Uterus (tissue), 4 donors: ENCODE measurements around the gene TMEM130. TPM values are rescaled to one million over a fixed set of nuclear protein-coding genes. Genes with fewer than 3 reads are reported as not detected.

Source experiments
- DNase-seq, 2 donors: peaks; one replicate each; pipeline ENCODE4 v3.0.0-alpha.2; 2019 to 2020
- H3K27ac ChIP-seq, 2 donors: fragments of 200-600 bp; sonication (generic); 1 replicate in 1 of 2; 2 replicates in 1 of 2; pipeline ENCODE4 v1.5.1; 2016 to 2018
- H3K27me3 ChIP-seq, 2 donors: fragments of 200-600 bp; sonication (generic); one replicate each; pipeline ENCODE4 v1.5.1; 2018 to 2019; ENCODE audit warnings: control low read depth in 1 of 2
- H3K36me3 ChIP-seq, 2 donors: fragments of 200-600 bp; sonication (generic); one replicate each; pipeline ENCODE4 v1.5.1; 2019; ENCODE audit warnings: control low read depth in 1 of 2
- H3K4me1 ChIP-seq, 2 donors: fragments of 200-600 bp; sonication (generic); one replicate each; pipeline ENCODE4 v1.5.1; 2018 to 2019; ENCODE audit warnings: control low read depth in 1 of 2
- H3K4me3 ChIP-seq, 2 donors: fragments of 200-600 bp; sonication (generic); 1 replicate in 1 of 2; 2 replicates in 1 of 2; pipeline ENCODE4 v1.5.1; 2018 to 2019; ENCODE audit warnings: mild to moderate bottlenecking in 1 of 2
- H3K9me3 ChIP-seq, 2 donors: fragments of 200-600 bp; sonication (generic); one replicate each; pipeline ENCODE4 v1.5.1; 2019; ENCODE audit warnings: control low read depth in 1 of 2
- POLR2A ChIP-seq, 2 donors: fragments of 450-650 bp; IDR thresholded peaks; one replicate each; pipeline ENCODE4 v1.6.1; 2016; ENCODE audit warnings: antibody characterized with exemption in 2 of 2, mild to moderate bottlenecking in 1 of 2, moderate library complexity in 1 of 2
- intact Hi-C: fragments of 100-400 bp; cut with DNase I; formaldehyde crosslinking; loops from one replicate; pipeline ENCODE4 v1.15.1; 2023; ENCODE audit warnings: low total_unique reads
- total RNA-seq, 4 donors: library from RNA; depleted of rRNA in 3 of 4; stranded (reverse); fragments of >200 nt in 3 of 4; gene quantifications; one replicate each; pipeline versions ENCODE4 v1.1.0 to v1.2.4, GENCODE V29; 2014 to 2023
- TF ChIP-seq, protein P1 (sequence below), 4 experiments: fragments of 200-600 bp in 2 of 4; fragments of 450-650 bp in 2 of 4; sonication (generic) in 2 of 4; IDR thresholded peaks; one replicate each; pipeline ENCODE4 v1.5.1; 2016 to 2019; ENCODE audit warnings: antibody characterized with exemption in 4 of 4, mild to moderate bottlenecking in 2 of 4, moderate library complexity in 1 of 4
- donor health status: DM: yes; HTN: yes; CAD: no.

TMEM130 gene
- total RNA-seq, 4 donors from 2014 or later = 3.5 to 3.9 TPM; not detected in 2

DNA sequence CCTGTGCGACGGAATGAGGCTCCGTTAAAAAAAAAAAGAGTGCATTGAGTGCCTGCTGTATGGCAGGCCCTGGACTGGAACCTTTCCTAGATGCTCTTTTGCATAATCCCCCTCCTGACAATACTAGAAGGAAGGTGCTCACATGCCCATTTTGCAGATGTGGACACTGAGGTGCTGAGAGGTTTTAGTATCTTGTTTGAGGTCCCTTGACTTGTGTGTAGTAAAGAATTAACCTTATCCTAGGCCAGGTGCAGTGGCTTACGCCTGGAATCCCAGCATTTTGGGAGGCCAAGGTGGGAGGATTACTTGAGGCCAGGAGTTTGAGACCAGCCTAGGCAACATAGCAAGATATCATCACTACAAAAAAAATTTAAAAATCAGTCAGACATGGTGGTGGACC is 46.6 kb downstream of the TMEM130 start:
- intact Hi-C loops = no loop called here
- Histone ChIP-seq H3K4me3 (no peak overlapping the region), H3K27ac (no peak overlapping the region), H3K27me3 (no peaks in the 10 kb centered on the region), H3K4me1 (no peaks in the 10 kb centered on the region), H3K9me3 (no peaks in the 10 kb centered on the region), H3K36me3 (no peaks in the 10 kb centered on the region)
- no peak for TF ChIP-seq POLR2A (IDR thresholded peaks at IDR 0.05)
- DNase-seq = no peak

DNA sequence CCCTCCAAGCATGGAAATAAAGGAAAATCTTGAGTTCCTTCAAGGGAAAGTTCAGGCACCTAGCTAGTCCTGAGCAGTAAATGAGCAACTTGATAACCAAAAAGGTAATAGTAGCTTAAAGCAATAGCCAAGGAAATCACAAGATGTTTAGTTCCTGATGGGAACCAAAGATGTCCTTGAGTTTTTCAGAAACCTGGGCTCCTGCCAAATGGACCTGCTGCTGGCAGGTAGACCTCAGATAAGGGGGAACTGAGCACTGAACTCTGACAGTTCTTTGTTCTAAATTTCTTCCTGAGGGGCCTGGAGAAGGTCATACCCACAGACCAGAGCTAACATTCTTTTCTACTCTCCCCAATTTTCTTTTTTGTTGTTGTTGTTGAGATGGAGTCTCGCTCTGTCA is 48.5 kb downstream of the TMEM130 start:
- no peak for TF ChIP-seq POLR2A (IDR thresholded peaks at IDR 0.05)
- TF ChIP-seq, protein P1, sequence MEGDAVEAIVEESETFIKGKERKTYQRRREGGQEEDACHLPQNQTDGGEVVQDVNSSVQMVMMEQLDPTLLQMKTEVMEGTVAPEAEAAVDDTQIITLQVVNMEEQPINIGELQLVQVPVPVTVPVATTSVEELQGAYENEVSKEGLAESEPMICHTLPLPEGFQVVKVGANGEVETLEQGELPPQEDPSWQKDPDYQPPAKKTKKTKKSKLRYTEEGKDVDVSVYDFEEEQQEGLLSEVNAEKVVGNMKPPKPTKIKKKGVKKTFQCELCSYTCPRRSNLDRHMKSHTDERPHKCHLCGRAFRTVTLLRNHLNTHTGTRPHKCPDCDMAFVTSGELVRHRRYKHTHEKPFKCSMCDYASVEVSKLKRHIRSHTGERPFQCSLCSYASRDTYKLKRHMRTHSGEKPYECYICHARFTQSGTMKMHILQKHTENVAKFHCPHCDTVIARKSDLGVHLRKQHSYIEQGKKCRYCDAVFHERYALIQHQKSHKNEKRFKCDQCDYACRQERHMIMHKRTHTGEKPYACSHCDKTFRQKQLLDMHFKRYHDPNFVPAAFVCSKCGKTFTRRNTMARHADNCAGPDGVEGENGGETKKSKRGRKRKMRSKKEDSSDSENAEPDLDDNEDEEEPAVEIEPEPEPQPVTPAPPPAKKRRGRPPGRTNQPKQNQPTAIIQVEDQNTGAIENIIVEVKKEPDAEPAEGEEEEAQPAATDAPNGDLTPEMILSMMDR (IDR thresholded peaks at IDR 0.05) = no peak
- no peak for DNase-seq
- no peaks in the 10 kb centered on the region for H3K27me3 ChIP-seq
- no peak overlapping the region for H3K27ac ChIP-seq
- intact Hi-C loops = no loop called here
- no peaks in the 10 kb centered on the region for H3K4me1 ChIP-seq
- no peak overlapping the region for H3K4me3 ChIP-seq
- no peaks in the 10 kb centered on the region for H3K36me3 ChIP-seq
- no peaks in the 10 kb centered on the region for H3K9me3 ChIP-seq

- no peak overlapping the region for H3K4me3 ChIP-seq
- no peaks in the 10 kb centered on the region for H3K27me3 ChIP-seq
- no peak for DNase-seq
- H3K4me1 ChIP-seq = no peaks in the 10 kb centered on the region
- H3K9me3 ChIP-seq = no peaks in the 10 kb centered on the region
- intact Hi-C loops = no loop called here
- TF ChIP-seq, protein P1 (IDR thresholded peaks at IDR 0.05) = no peak
- TF ChIP-seq POLR2A (IDR thresholded peaks at IDR 0.05) = no peak
- H3K36me3 ChIP-seq = no peaks in the 10 kb centered on the region
- no peak overlapping the region for H3K27ac ChIP-seq
Measured at GRCh38 chr7:98816967-98817710, 52.7 kb downstream of the TMEM130 start.

GRCh38 chr7:98816241-98816640 is 53.6 kb downstream of the TMEM130 start:
- intact Hi-C loops = no loop called here
- Histone ChIP-seq H3K9me3 (no peaks in the 10 kb centered on the region), H3K4me3 (no peak overlapping the region), H3K36me3 (no peaks in the 10 kb centered on the region), H3K27ac (no peak overlapping the region), H3K4me1 (no peaks in the 10 kb centered on the region), H3K27me3 (no peaks in the 10 kb centered on the region)
- DNase-seq = no peak
- TF ChIP-seq POLR2A (IDR thresholded peaks at IDR 0.05) = no peak
- TF ChIP-seq, protein P1 (IDR thresholded peaks at IDR 0.05) = no peak

- no peaks in the 10 kb centered on the region for H3K9me3 ChIP-seq
- H3K27ac ChIP-seq = no peak overlapping the region
- intact Hi-C loops = no loop called here
- TF ChIP-seq, protein P1 (IDR thresholded peaks at IDR 0.05) = no peak
- TF ChIP-seq POLR2A (IDR thresholded peaks at IDR 0.05) = no peak
- no peaks in the 10 kb centered on the region for H3K4me1 ChIP-seq
- no peaks in the 10 kb centered on the region for H3K36me3 ChIP-seq
- no peak for DNase-seq
- no peaks in the 10 kb centered on the region for H3K27me3 ChIP-seq
- H3K4me3 ChIP-seq = no peak overlapping the region
Measured at GRCh38 chr7:98815313-98815712, 54.5 kb downstream of the TMEM130 start.
